Smooth muscle cell (in vitro differentiated cells): Measurements from ENCODE around the gene BAMBI. TPM values are rescaled to one million over a fixed set of nuclear protein-coding genes. Genes with fewer than 3 reads are reported as not detected.

Experiments used
- DNase-seq: peaks from one replicate; lab custom pipeline; 2025; ENCODE audit not compliant: unreplicated experiment; lab: John Stamatoyannopoulos, UW
- H2AFZ ChIP-seq: fragments of 200-600 bp; sonication (generic); 2 replicates; pipeline ENCODE4 v1.6.0; 2016; ENCODE audit warnings: antibody characterized with exemption, low read depth, mild to moderate bottlenecking
- H3F3A ChIP-seq: fragments of 200-600 bp; sonication (generic); 2 replicates; pipeline ENCODE4 v1.6.0; 2017; ENCODE audit warnings: antibody characterized with exemption, low read depth
- H3K27ac ChIP-seq: fragments of 200-600 bp; sonication (generic); 2 replicates; pipeline ENCODE4 v1.5.1; 2016; ENCODE audit warnings: low read depth, mild to moderate bottlenecking
- H3K27me3 ChIP-seq: fragments of 200-600 bp; sonication (generic); 2 replicates; pipeline ENCODE4 v1.6.1; 2016; ENCODE audit warnings: low read depth, mild to moderate bottlenecking
- H3K36me3 ChIP-seq: fragments of 200-600 bp; sonication (generic); 2 replicates; pipeline ENCODE4 v1.5.1; 2016; ENCODE audit warnings: low read depth
- H3K4me1 ChIP-seq: fragments of 200-600 bp; sonication (generic); 2 replicates; pipeline ENCODE4 v1.5.1; 2016; ENCODE audit warnings: low read depth
- H3K4me2 ChIP-seq: fragments of 200-600 bp; sonication (generic); 2 replicates; pipeline ENCODE4 v1.6.0; 2016; ENCODE audit warnings: mild to moderate bottlenecking
- H3K4me3 ChIP-seq: fragments of 200-600 bp; sonication (generic); 2 replicates; pipeline ENCODE4 v1.5.1; 2016; ENCODE audit warnings: mild to moderate bottlenecking
- H3K79me2 ChIP-seq: fragments of 200-600 bp; sonication (generic); 2 replicates; pipeline ENCODE4 v1.6.0; 2016; ENCODE audit warnings: low read depth, mild to moderate bottlenecking
- H3K9ac ChIP-seq: fragments of 200-600 bp; sonication (generic); 2 replicates; pipeline ENCODE4 v1.6.0; 2016; ENCODE audit warnings: low read depth
- H3K9me3 ChIP-seq: fragments of 200-600 bp; sonication (generic); replicated peaks from 2 replicates; pipeline ENCODE4 v1.5.1; 2016; ENCODE audit warnings: low read depth
- H4K20me1 ChIP-seq: fragments of 200-600 bp; sonication (generic); 2 replicates; pipeline ENCODE4 v1.6.0; 2016; ENCODE audit warnings: low read depth
- WGBS: methylation state at CpG from one replicate; pipeline ENCODE4 v1.1.7; 2016; ENCODE audit warnings: low lambda C conversion rate; 5-methylcytosine and 5-hydroxymethylcytosine counted together
- polyA plus RNA-seq: library from polyadenylated mRNA; unstranded; fragments of >200 nt; fragmentation: Nextera tagmentation; extraction: Ambion mirVana; gene quantifications from 2 replicates; pipeline ENCODE4 v1.2.1, GENCODE V29; 2016
- total RNA-seq: library from RNA; depleted of rRNA; stranded (reverse); fragments of >200 nt; gene quantifications from 2 replicates; pipeline ENCODE4 v1.2.3, GENCODE V29; 2014
- TF ChIP-seq, protein P1 (sequence below): fragments of 200-600 bp; sonication (generic); IDR thresholded peaks from 2 replicates; pipeline ENCODE4 v1.5.1; 2017; ENCODE audit warnings: borderline replicate concordance, mild to moderate bottlenecking, antibody characterized with exemption; ENCODE audit not compliant: insufficient read depth, poor library complexity, severe bottlenecking

The BAMBI gene
- total and polyA plus RNA-seq, 2 experiments from 2014 or later = 648 to 878 TPM

DNA sequence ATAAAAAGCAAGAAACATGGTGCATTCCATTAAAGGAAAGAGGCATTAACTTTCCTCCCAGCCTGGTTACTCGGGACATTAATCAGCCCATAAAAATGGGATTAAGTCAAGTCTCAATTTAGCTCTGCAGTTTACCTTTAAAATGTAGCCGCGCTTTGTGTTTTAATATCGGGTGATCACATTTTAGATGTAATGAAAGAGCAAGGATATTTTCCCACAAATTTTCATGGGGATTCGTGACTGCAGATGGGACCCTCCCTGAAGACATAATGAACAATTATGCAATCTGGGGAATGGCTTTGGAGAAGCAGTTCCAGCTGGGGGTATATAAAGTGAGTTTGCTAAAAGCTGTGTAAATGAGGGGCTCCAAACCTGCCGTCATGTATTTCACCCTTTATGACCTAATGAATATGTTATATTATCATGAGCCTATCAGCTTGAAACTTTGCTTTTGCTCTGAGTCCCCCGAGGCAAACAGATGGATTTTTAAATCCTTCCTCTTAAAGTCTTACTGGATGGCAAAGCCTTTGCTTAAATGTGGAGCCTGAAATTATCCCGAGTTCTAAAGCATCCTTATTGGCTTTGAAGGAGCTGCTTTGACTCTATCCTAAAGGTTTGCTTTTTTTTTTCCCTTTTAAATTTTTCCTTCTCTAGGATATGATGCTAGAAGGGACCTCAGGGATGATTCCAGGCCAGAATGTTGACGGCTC, 31.8 kb downstream of the BAMBI start:
- Histone ChIP-seq H3K4me3 (peak overlapping the region; percentile 11), H3K4me1 (no peaks in the 10 kb centered on the region), H4K20me1 (no peaks in the 10 kb centered on the region), H3K9me3 (no peaks in the 10 kb centered on the region), H3K9ac (no peak overlapping the region), H3K4me2 (peak overlapping the region; percentile 72), H3K27me3 (no peaks in the 10 kb centered on the region), H3K79me2 (no peaks in the 10 kb centered on the region), H3F3A (peaks cover 26% of the 10 kb centered on the region), H3K36me3 (no peaks in the 10 kb centered on the region), H2AFZ (no peak overlapping the region), H3K27ac (peak overlapping the region; percentile 14)
- WGBS = 24% methylated on average over 9 of the region's 9 CpGs
- no peak for DNase-seq
- TF ChIP-seq, protein P1, sequence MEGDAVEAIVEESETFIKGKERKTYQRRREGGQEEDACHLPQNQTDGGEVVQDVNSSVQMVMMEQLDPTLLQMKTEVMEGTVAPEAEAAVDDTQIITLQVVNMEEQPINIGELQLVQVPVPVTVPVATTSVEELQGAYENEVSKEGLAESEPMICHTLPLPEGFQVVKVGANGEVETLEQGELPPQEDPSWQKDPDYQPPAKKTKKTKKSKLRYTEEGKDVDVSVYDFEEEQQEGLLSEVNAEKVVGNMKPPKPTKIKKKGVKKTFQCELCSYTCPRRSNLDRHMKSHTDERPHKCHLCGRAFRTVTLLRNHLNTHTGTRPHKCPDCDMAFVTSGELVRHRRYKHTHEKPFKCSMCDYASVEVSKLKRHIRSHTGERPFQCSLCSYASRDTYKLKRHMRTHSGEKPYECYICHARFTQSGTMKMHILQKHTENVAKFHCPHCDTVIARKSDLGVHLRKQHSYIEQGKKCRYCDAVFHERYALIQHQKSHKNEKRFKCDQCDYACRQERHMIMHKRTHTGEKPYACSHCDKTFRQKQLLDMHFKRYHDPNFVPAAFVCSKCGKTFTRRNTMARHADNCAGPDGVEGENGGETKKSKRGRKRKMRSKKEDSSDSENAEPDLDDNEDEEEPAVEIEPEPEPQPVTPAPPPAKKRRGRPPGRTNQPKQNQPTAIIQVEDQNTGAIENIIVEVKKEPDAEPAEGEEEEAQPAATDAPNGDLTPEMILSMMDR = no peak

DNA sequence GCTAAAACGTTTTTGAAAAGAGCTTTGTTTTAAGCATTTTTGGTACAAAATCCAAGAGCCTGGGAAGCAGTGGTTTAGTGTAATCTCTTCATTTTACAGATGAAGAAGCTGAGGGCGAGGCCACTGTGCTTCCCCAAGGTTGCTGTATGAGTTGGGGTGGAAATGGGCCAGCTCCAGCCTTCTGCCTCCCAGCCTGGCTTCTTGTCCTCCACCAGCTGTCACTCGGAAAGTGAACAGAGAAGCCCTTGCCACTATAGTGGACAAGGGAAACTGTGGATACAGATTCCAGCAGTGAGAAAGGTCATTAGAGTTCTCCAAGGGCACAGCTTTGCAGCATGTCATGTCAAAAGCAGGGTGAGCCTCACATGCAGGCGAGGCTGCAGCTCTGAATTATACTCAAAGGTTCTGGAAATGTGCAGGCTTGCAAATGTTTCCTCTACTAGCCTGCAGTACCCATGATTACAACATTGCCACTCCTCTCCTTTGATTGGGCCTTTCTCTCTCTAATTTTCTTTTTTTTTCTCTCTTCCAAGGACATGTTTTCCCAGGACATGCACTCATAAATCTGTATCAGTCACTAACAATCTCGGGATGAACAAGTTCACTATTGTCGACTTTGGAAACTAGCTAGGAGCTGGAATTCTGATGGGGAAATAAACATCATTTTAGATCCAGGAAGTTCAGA, 33.0 kb downstream of the BAMBI start:
- TF ChIP-seq, protein P1 = no peak
- no peak for DNase-seq
- WGBS = 71% methylated on average over 6 of the region's 6 CpGs
- peaks cover 22% of the 10 kb centered on the region for H3F3A ChIP-seq
- no peaks in the 10 kb centered on the region for H3K9me3 ChIP-seq
- no peaks in the 10 kb centered on the region for H3K79me2 ChIP-seq
- H3K4me1 ChIP-seq = no peaks in the 10 kb centered on the region
- no peak overlapping the region for H2AFZ ChIP-seq
- no peaks in the 10 kb centered on the region for H3K27me3 ChIP-seq
- no peaks in the 10 kb centered on the region for H3K36me3 ChIP-seq
- no peak overlapping the region for H3K9ac ChIP-seq
- no peak overlapping the region for H3K27ac ChIP-seq
- H3K4me2 ChIP-seq = no peak overlapping the region
- no peaks in the 10 kb centered on the region for H4K20me1 ChIP-seq
- no peak overlapping the region for H3K4me3 ChIP-seq

DNA sequence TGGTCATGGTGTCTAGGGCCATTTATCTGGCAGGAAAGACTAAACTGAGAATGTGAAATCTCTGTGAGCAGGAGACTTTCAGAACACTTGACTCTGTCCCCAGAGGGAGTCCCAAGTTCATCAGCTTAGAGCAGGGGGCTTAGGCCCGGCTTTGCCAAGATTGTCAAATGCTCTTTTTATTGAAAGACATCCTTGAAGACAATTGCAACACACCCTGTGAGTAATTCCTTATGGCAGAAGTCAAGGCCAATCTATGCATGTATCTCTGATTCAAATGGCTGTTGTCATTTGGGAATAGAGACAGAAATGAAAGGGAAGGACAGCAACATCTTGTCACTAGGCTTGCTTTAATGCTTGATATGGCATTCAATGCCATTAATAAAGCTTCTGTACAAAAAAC, 33.7 kb downstream of the BAMBI start:
- no peak overlapping the region for H3K27ac ChIP-seq
- no peak overlapping the region for H2AFZ ChIP-seq
- H3K9me3 ChIP-seq = no peaks in the 10 kb centered on the region
- no peaks in the 10 kb centered on the region for H3K27me3 ChIP-seq
- H3K9ac ChIP-seq = no peak overlapping the region
- H3K36me3 ChIP-seq = no peaks in the 10 kb centered on the region
- no peak overlapping the region for H3K4me3 ChIP-seq
- no peak for DNase-seq
- H3K4me1 ChIP-seq = no peaks in the 10 kb centered on the region
- H4K20me1 ChIP-seq = no peaks in the 10 kb centered on the region
- peaks cover 22% of the 10 kb centered on the region for H3F3A ChIP-seq
- H3K79me2 ChIP-seq = no peaks in the 10 kb centered on the region
- TF ChIP-seq, protein P1 = no peak
- WGBS = 58% methylated on average over 1 of the region's 1 CpG
- no peak overlapping the region for H3K4me2 ChIP-seq
